HG03521 (cell line): Measurements from ENCODE around the gene PPM1B.
"Not testable (repeated sequence)": the region's sequence is repeated elsewhere in the genome, so short reads cannot be mapped to it uniquely, and the experiment has no call there.

Experiments used
- ATAC-seq: cut with Tn5 transposase; IDR thresholded peaks from one replicate; pipeline ENCODE4 v1.9.1; 2021; ENCODE audit warnings: mild to moderate bottlenecking, moderate library complexity; ENCODE audit not compliant: unreplicated experiment

The PPM1B gene

GRCh38 chr2:44168681-44169154 lies at the start of gene PPM1B:
Gene PPM1B, plus strand, starts transcription at chr2:44168875. Its CDS starts 32,325 bp downstream, at chr2:44201200.
- peak; percentile 69 for ATAC-seq

- no peak for ATAC-seq
These were observed 48.8 kb upstream of the PPM1B start for GRCh38 chr2:44119878-44120277.

- ATAC-seq, result no peak
These were observed 48.2 kb upstream of the PPM1B start for GRCh38 chr2:44120428-44120827.

GRCh38 chr2:44121899-44122298 lies 46.8 kb upstream of the PPM1B start:
- ATAC-seq, result no peak

- ATAC-seq, result no peak
These were observed 44.2 kb upstream of the PPM1B start for GRCh38 chr2:44124500-44124899.

GRCh38 chr2:44126106-44126797 lies 42.4 kb upstream of the PPM1B start:
- no peak for ATAC-seq

GRCh38 chr2:44130441-44130840 lies 38.2 kb upstream of the PPM1B start:
- ATAC-seq, result no peak

GRCh38 chr2:44131177-44131576 lies 37.5 kb upstream of the PPM1B start:
- ATAC-seq, result no peak

GRCh38 chr2:44133602-44134001 lies 35.1 kb upstream of the PPM1B start:
- not testable (repeated sequence) for ATAC-seq

GRCh38 chr2:44134848-44135247 lies 33.8 kb upstream of the PPM1B start:
- no peak for ATAC-seq

- ATAC-seq, result no peak
These were observed 33.4 kb upstream of the PPM1B start for GRCh38 chr2:44135296-44135695.

GRCh38 chr2:44135771-44136170 lies 32.9 kb upstream of the PPM1B start:
- ATAC-seq, result no peak

- no peak for ATAC-seq
These were observed 32.4 kb upstream of the PPM1B start for GRCh38 chr2:44136252-44136651.

- ATAC-seq, result no peak
These were observed 31.6 kb upstream of the PPM1B start for GRCh38 chr2:44137048-44137447.

GRCh38 chr2:44137872-44138551 lies 30.7 kb upstream of the PPM1B start:
- no peak for ATAC-seq

- no peak for ATAC-seq
These were observed 28.9 kb upstream of the PPM1B start for GRCh38 chr2:44139741-44140140.

GRCh38 chr2:44142306-44142705 lies 26.4 kb upstream of the PPM1B start:
- no peak for ATAC-seq

- no peak for ATAC-seq
These were observed 25.0 kb upstream of the PPM1B start for GRCh38 chr2:44143701-44144100.

- no peak for ATAC-seq
These were observed 19.7 kb upstream of the PPM1B start for GRCh38 chr2:44148999-44149398.

- ATAC-seq, result no peak
These were observed 18.2 kb upstream of the PPM1B start for GRCh38 chr2:44150473-44150872.

GRCh38 chr2:44152865-44153669 lies 15.6 kb upstream of the PPM1B start:
- ATAC-seq, result no peak
